Ishikawa (cell line): ENCODE results near the gene ATP2C1.

Source experiments
- CEBPB ChIP-seq: IDR thresholded peaks from 2 replicates; pipeline ENCODE4 v1.6.1; 2012
- CREB1 ChIP-seq: IDR thresholded peaks from 2 replicates; pipeline ENCODE4 v1.6.1; 2012; ENCODE audit warnings: low read depth
- EP300 ChIP-seq: IDR thresholded peaks from 2 replicates; pipeline ENCODE4 v1.6.1; 2012; ENCODE audit warnings: borderline replicate concordance
- RAD21 ChIP-seq: IDR thresholded peaks from 2 replicates; pipeline ENCODE4 v1.6.1; 2012; ENCODE audit warnings: low read depth
- TAF1 ChIP-seq: IDR thresholded peaks from 2 replicates; pipeline ENCODE4 v1.6.1; 2012; ENCODE audit warnings: low read depth, mild to moderate bottlenecking
- YY1 ChIP-seq: IDR thresholded peaks from 2 replicates; pipeline ENCODE4 v1.6.1; 2012; ENCODE audit warnings: low read depth
- ZBTB7A ChIP-seq: IDR thresholded peaks from 2 replicates; pipeline ENCODE4 v1.6.1; 2012; ENCODE audit warnings: low read depth
- TF ChIP-seq, protein P1 (sequence below): IDR thresholded peaks from 2 replicates; pipeline ENCODE4 v1.6.1; 2012; ENCODE audit warnings: low read depth, mild to moderate bottlenecking
- TF ChIP-seq, protein P2 (sequence below): IDR thresholded peaks from 2 replicates; pipeline ENCODE4 v1.6.1; 2012

DNA sequence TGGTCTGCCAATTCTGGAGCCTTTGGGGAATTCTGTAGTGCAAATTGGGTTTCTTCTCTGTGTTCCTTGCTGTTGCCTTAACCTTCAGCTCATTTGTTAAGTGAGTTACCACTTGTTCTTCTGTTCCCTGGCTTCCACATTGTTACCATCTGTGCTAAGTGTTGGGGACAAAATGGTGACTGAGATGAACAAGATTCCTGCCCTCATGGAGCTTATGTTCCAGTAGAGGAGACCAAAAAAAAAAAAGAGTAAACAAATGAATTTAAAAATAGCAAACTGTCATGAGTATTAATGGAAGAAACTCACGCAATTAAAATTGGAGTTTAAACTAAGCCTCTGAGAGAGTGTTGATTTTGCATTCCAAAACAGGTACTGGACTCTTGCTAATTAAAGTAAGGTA lies 49.4 kb upstream of the ATP2C1 start:
- TF ChIP-seq CEBPB (no peak), CREB1 (no peak), TAF1 (no peak), EP300 (no peak), RAD21 (no peak), ZBTB7A (no peak), YY1 (no peak)
- TF ChIP-seq, protein P1, sequence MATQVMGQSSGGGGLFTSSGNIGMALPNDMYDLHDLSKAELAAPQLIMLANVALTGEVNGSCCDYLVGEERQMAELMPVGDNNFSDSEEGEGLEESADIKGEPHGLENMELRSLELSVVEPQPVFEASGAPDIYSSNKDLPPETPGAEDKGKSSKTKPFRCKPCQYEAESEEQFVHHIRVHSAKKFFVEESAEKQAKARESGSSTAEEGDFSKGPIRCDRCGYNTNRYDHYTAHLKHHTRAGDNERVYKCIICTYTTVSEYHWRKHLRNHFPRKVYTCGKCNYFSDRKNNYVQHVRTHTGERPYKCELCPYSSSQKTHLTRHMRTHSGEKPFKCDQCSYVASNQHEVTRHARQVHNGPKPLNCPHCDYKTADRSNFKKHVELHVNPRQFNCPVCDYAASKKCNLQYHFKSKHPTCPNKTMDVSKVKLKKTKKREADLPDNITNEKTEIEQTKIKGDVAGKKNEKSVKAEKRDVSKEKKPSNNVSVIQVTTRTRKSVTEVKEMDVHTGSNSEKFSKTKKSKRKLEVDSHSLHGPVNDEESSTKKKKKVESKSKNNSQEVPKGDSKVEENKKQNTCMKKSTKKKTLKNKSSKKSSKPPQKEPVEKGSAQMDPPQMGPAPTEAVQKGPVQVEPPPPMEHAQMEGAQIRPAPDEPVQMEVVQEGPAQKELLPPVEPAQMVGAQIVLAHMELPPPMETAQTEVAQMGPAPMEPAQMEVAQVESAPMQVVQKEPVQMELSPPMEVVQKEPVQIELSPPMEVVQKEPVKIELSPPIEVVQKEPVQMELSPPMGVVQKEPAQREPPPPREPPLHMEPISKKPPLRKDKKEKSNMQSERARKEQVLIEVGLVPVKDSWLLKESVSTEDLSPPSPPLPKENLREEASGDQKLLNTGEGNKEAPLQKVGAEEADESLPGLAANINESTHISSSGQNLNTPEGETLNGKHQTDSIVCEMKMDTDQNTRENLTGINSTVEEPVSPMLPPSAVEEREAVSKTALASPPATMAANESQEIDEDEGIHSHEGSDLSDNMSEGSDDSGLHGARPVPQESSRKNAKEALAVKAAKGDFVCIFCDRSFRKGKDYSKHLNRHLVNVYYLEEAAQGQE, result no peak
- TF ChIP-seq, protein P2, sequence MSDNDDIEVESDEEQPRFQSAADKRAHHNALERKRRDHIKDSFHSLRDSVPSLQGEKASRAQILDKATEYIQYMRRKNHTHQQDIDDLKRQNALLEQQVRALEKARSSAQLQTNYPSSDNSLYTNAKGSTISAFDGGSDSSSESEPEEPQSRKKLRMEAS, result no peak
